Measurements from ENCODE around the gene NFIA. TPM values are rescaled to one million over a fixed set of nuclear protein-coding genes. Genes with fewer than 3 reads are reported as not detected.

Gene NFIA
- total and polyA plus RNA-seq, 10 of the 15 experiments (the other 5 are each of a cell fraction or from before 2014, with no cell fraction given), result 0.10 to 0.16 TPM; not detected in 8

DNA sequence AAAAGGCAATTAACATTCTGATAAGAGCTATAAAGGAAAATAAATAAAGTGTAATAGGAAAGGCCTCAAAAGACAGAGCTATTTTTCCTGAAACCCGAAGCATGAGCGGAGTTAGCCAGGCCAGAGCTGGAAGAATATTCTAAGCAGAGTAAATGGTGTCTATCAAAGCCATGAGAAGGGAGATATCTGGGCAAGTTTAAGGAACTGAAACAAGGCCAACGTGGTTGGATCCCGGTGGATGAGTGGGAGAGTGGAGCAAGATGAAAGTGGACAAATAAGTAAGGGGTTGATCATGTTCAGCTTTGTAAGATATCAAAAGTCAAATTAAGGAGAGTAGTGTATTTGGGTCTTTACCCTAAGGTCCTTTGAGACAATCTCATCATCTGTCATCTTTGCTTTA, 408.6 kb downstream of the NFIA start (continued):
- TF ChIP-seq, protein P1, sequence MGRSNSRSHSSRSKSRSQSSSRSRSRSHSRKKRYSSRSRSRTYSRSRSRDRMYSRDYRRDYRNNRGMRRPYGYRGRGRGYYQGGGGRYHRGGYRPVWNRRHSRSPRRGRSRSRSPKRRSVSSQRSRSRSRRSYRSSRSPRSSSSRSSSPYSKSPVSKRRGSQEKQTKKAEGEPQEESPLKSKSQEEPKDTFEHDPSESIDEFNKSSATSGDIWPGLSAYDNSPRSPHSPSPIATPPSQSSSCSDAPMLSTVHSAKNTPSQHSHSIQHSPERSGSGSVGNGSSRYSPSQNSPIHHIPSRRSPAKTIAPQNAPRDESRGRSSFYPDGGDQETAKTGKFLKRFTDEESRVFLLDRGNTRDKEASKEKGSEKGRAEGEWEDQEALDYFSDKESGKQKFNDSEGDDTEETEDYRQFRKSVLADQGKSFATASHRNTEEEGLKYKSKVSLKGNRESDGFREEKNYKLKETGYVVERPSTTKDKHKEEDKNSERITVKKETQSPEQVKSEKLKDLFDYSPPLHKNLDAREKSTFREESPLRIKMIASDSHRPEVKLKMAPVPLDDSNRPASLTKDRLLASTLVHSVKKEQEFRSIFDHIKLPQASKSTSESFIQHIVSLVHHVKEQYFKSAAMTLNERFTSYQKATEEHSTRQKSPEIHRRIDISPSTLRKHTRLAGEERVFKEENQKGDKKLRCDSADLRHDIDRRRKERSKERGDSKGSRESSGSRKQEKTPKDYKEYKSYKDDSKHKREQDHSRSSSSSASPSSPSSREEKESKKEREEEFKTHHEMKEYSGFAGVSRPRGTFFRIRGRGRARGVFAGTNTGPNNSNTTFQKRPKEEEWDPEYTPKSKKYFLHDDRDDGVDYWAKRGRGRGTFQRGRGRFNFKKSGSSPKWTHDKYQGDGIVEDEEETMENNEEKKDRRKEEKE (IDR thresholded peaks at IDR 0.05), result no peak
- TF ChIP-seq RB1 (IDR thresholded peaks at IDR 0.05; ENCODE audit: borderline replicate concordance), result no peak
- TF ChIP-seq, protein P2, sequence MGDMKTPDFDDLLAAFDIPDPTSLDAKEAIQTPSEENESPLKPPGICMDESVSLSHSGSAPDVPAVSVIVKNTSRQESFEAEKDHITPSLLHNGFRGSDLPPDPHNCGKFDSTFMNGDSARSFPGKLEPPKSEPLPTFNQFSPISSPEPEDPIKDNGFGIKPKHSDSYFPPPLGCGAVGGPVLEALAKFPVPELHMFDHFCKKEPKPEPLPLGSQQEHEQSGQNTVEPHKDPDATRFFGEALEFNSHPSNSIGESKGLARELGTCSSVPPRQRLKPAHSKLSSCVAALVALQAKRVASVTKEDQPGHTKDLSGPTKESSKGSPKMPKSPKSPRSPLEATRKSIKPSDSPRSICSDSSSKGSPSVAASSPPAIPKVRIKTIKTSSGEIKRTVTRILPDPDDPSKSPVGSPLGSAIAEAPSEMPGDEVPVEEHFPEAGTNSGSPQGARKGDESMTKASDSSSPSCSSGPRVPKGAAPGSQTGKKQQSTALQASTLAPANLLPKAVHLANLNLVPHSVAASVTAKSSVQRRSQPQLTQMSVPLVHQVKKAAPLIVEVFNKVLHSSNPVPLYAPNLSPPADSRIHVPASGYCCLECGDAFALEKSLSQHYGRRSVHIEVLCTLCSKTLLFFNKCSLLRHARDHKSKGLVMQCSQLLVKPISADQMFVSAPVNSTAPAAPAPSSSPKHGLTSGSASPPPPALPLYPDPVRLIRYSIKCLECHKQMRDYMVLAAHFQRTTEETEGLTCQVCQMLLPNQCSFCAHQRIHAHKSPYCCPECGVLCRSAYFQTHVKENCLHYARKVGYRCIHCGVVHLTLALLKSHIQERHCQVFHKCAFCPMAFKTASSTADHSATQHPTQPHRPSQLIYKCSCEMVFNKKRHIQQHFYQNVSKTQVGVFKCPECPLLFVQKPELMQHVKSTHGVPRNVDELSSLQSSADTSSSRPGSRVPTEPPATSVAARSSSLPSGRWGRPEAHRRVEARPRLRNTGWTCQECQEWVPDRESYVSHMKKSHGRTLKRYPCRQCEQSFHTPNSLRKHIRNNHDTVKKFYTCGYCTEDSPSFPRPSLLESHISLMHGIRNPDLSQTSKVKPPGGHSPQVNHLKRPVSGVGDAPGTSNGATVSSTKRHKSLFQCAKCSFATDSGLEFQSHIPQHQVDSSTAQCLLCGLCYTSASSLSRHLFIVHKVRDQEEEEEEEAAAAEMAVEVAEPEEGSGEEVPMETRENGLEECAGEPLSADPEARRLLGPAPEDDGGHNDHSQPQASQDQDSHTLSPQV (IDR thresholded peaks at IDR 0.05), result no peak
- no peak for TF ChIP-seq CREM (IDR thresholded peaks at IDR 0.05; ENCODE audit: low read depth)
- TF ChIP-seq MAX (IDR thresholded peaks at IDR 0.05; ENCODE audit: low read depth, low read length), result no peak
- TF ChIP-seq, protein P3, sequence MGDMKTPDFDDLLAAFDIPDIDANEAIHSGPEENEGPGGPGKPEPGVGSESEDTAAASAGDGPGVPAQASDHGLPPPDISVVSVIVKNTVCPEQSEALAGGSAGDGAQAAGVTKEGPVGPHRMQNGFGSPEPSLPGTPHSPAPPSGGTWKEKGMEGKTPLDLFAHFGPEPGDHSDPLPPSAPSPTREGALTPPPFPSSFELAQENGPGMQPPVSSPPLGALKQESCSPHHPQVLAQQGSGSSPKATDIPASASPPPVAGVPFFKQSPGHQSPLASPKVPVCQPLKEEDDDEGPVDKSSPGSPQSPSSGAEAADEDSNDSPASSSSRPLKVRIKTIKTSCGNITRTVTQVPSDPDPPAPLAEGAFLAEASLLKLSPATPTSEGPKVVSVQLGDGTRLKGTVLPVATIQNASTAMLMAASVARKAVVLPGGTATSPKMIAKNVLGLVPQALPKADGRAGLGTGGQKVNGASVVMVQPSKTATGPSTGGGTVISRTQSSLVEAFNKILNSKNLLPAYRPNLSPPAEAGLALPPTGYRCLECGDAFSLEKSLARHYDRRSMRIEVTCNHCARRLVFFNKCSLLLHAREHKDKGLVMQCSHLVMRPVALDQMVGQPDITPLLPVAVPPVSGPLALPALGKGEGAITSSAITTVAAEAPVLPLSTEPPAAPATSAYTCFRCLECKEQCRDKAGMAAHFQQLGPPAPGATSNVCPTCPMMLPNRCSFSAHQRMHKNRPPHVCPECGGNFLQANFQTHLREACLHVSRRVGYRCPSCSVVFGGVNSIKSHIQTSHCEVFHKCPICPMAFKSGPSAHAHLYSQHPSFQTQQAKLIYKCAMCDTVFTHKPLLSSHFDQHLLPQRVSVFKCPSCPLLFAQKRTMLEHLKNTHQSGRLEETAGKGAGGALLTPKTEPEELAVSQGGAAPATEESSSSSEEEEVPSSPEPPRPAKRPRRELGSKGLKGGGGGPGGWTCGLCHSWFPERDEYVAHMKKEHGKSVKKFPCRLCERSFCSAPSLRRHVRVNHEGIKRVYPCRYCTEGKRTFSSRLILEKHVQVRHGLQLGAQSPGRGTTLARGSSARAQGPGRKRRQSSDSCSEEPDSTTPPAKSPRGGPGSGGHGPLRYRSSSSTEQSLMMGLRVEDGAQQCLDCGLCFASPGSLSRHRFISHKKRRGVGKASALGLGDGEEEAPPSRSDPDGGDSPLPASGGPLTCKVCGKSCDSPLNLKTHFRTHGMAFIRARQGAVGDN (IDR thresholded peaks at IDR 0.05), result no peak
- TF ChIP-seq KAT2A (conservative IDR thresholded peaks at IDR 0.05; ENCODE audit: control insufficient read depth, low read depth, low read length), result no peak

Data from GM12878 (cell line).